Measurements from ENCODE around the gene ANKRD60. TPM values are rescaled to one million over a fixed set of nuclear protein-coding genes. Genes with fewer than 3 reads are reported as not detected.

Gene ANKRD60
- total RNA-seq, 1 donor = not detected

- H3K4me3 ChIP-seq (ENCODE audit: insufficient read depth, low read length) = no peak overlapping the region
These were observed 16.1 kb upstream of the ANKRD60 start for GRCh38 chr20:58244517-58245030.

GRCh38 chr20:58243653-58244410, 15.4 kb upstream of the ANKRD60 start:
- Histone ChIP-seq H3K9me3 (ENCODE audit: low read depth, low read length) (no peaks in the 10 kb centered on the region), H3K4me1 (ENCODE audit: insufficient read depth, low read length) (no peaks in the 10 kb centered on the region), H3K4me2 (ENCODE audit: insufficient read depth, low read length) (no peak overlapping the region), H3K27ac (ENCODE audit: low read depth, low read length) (no peak overlapping the region), H3K79me2 (ENCODE audit: insufficient read depth, low read length) (no peaks in the 10 kb centered on the region), H3K27me3 (ENCODE audit: insufficient read depth, low read length) (no peaks in the 10 kb centered on the region), H4K20me1 (ENCODE audit: insufficient read depth, low read length) (peaks cover 19% of the 10 kb centered on the region), H2AFZ (ENCODE audit: low read length) (no peak overlapping the region), H3K4me3 (ENCODE audit: insufficient read depth, low read length) (no peak overlapping the region), H3K36me3 (ENCODE audit: insufficient read depth, low read length) (peaks cover 57% of the 10 kb centered on the region)
- DNase-seq (ENCODE audit: insufficient read length, low spot score, missing footprints) = no peak
- no peak for TF ChIP-seq CTCF (IDR thresholded peaks at IDR 0.05; ENCODE audit: extremely low read depth, low read depth, low read length)

More at GRCh38 chr20:58244517-58245030, 16.1 kb upstream of the ANKRD60 start:
- no peaks in the 10 kb centered on the region for H3K9me3 ChIP-seq (ENCODE audit: low read depth, low read length)
- no peak for DNase-seq (ENCODE audit: insufficient read length, low spot score, missing footprints)
- no peak for TF ChIP-seq CTCF (IDR thresholded peaks at IDR 0.05; ENCODE audit: extremely low read depth, low read depth, low read length)
- H3K4me2 ChIP-seq (ENCODE audit: insufficient read depth, low read length) = no peak overlapping the region
- peaks cover 51% of the 10 kb centered on the region for H3K36me3 ChIP-seq (ENCODE audit: insufficient read depth, low read length)
- no peak overlapping the region for H3K27ac ChIP-seq (ENCODE audit: low read depth, low read length)
- no peak overlapping the region for H2AFZ ChIP-seq (ENCODE audit: low read length)
- H3K27me3 ChIP-seq (ENCODE audit: insufficient read depth, low read length) = no peaks in the 10 kb centered on the region
- H3K4me1 ChIP-seq (ENCODE audit: insufficient read depth, low read length) = no peaks in the 10 kb centered on the region
- H4K20me1 ChIP-seq (ENCODE audit: insufficient read depth, low read length) = peaks cover 19% of the 10 kb centered on the region
- no peaks in the 10 kb centered on the region for H3K79me2 ChIP-seq (ENCODE audit: insufficient read depth, low read length)

- H3K4me1 ChIP-seq (ENCODE audit: insufficient read depth, low read length) = peaks cover 8% of the 10 kb centered on the region
These were observed 14.4 kb upstream of the ANKRD60 start for GRCh38 chr20:58242824-58243223.

More at GRCh38 chr20:58242824-58243223, 14.4 kb upstream of the ANKRD60 start:
- H2AFZ ChIP-seq (ENCODE audit: low read length) = no peak overlapping the region
- H3K27ac ChIP-seq (ENCODE audit: low read depth, low read length) = no peak overlapping the region
- H3K4me2 ChIP-seq (ENCODE audit: insufficient read depth, low read length) = no peak overlapping the region
- no peak overlapping the region for H3K4me3 ChIP-seq (ENCODE audit: insufficient read depth, low read length)
- H3K79me2 ChIP-seq (ENCODE audit: insufficient read depth, low read length) = no peaks in the 10 kb centered on the region
- peaks cover 26% of the 10 kb centered on the region for H4K20me1 ChIP-seq (ENCODE audit: insufficient read depth, low read length)
- H3K27me3 ChIP-seq (ENCODE audit: insufficient read depth, low read length) = no peaks in the 10 kb centered on the region
- H3K9me3 ChIP-seq (ENCODE audit: low read depth, low read length) = no peaks in the 10 kb centered on the region
- no peak for DNase-seq (ENCODE audit: insufficient read length, low spot score, missing footprints)
- no peak for TF ChIP-seq CTCF (IDR thresholded peaks at IDR 0.05; ENCODE audit: extremely low read depth, low read depth, low read length)
- peaks cover 57% of the 10 kb centered on the region for H3K36me3 ChIP-seq (ENCODE audit: insufficient read depth, low read length)
